Uterus (tissue), 2 donors: ENCODE data around the gene CCNY.

Experiments
- POLR2A ChIP-seq, 2 donors: fragments of 450-650 bp; IDR thresholded peaks; one replicate each; pipeline ENCODE4 v1.6.1; 2016; ENCODE audit warnings: antibody characterized with exemption in 2 of 2, mild to moderate bottlenecking in 1 of 2, moderate library complexity in 1 of 2
- TF ChIP-seq, protein P1 (sequence below), 4 experiments: fragments of 200-600 bp in 2 of 4; fragments of 450-650 bp in 2 of 4; sonication (generic) in 2 of 4; IDR thresholded peaks; one replicate each; pipeline ENCODE4 v1.5.1; 2016 to 2019; ENCODE audit warnings: antibody characterized with exemption in 4 of 4, mild to moderate bottlenecking in 2 of 4, moderate library complexity in 1 of 4

DNA sequence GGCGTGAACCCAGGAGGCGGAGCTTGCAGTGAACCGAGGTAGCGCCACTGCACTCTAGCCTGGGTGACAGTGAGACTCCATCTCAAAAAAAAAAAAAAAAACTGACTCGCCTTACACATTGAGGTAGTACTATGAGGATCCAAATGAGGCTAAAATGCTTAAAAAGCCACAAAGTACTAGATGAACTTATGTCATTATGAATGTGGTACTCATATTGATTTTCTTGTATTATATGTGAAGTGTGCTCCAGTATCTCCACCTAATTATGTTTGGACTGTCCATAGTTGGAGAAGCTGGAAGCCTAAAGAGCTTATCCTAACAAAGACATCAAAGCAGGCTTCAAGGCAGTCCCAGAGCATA is 9.1 kb downstream of the CCNY start:
- no peak for TF ChIP-seq POLR2A (IDR thresholded peaks at IDR 0.05)
- TF ChIP-seq, protein P1, sequence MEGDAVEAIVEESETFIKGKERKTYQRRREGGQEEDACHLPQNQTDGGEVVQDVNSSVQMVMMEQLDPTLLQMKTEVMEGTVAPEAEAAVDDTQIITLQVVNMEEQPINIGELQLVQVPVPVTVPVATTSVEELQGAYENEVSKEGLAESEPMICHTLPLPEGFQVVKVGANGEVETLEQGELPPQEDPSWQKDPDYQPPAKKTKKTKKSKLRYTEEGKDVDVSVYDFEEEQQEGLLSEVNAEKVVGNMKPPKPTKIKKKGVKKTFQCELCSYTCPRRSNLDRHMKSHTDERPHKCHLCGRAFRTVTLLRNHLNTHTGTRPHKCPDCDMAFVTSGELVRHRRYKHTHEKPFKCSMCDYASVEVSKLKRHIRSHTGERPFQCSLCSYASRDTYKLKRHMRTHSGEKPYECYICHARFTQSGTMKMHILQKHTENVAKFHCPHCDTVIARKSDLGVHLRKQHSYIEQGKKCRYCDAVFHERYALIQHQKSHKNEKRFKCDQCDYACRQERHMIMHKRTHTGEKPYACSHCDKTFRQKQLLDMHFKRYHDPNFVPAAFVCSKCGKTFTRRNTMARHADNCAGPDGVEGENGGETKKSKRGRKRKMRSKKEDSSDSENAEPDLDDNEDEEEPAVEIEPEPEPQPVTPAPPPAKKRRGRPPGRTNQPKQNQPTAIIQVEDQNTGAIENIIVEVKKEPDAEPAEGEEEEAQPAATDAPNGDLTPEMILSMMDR (IDR thresholded peaks at IDR 0.05), result no peak
